Kidney (tissue), 14 donors: ENCODE data around the gene MAD1L1. TPM values are rescaled to one million over a fixed set of nuclear protein-coding genes. Genes with fewer than 3 reads are reported as not detected.
A peak's percentile ranks its signal among the peaks of the same experiment; 100 is the strongest.

Source experiments
- DNase-seq, 5 donors: peaks; one replicate each; pipeline ENCODE4 v3.0.0-alpha.2; 2013 to 2020
- FAIRE-seq: peaks from 2 replicates; lab custom pipeline; 2012; peaks lifted over from hg19 to GRCh38; lab: Jason Lieb, UNC
- H3K27ac ChIP-seq, 2 donors: one replicate each; pipeline ENCODE4 v1.7.0; 2013; ENCODE audit warnings: low read depth in 2 of 2, low read length in 2 of 2, inconsistent platforms in 1 of 2
- H3K27me3 ChIP-seq: one replicate; pipeline ENCODE4 v1.7.1; 2013; ENCODE audit warnings: low read length, inconsistent platforms; ENCODE audit not compliant: control insufficient read depth, insufficient read depth
- H3K36me3 ChIP-seq, 3 donors: one replicate each; pipeline versions ENCODE4 v1.7.0 to v1.7.1; 2013; ENCODE audit warnings: low read length in 3 of 3, control low read depth in 1 of 3, inconsistent platforms in 1 of 3; ENCODE audit not compliant: insufficient read depth in 3 of 3, control insufficient read depth in 2 of 3
- H3K4me1 ChIP-seq, 3 donors: one replicate each; pipeline versions ENCODE4 v1.7.0 to v1.7.1; 2013; ENCODE audit warnings: low read length in 3 of 3, inconsistent platforms in 1 of 3, low read depth in 1 of 3; ENCODE audit not compliant: control insufficient read depth in 2 of 3, insufficient read depth in 2 of 3
- H3K4me3 ChIP-seq, 3 donors: one replicate each; pipeline versions ENCODE4 v1.7.0 to v1.8.1; 2013; ENCODE audit warnings: low read length in 3 of 3, control low read depth in 1 of 3, inconsistent platforms in 1 of 3
- H3K9ac ChIP-seq, 3 donors: one replicate each; pipeline versions ENCODE4 v1.7.0 to v1.7.1; 2013; ENCODE audit warnings: low read length in 3 of 3, control low read depth in 1 of 3, inconsistent platforms in 1 of 3
- H3K9me3 ChIP-seq, 3 donors: one replicate each; pipeline versions ENCODE4 v1.7.0 to v1.7.1; 2013; ENCODE audit warnings: low read length in 3 of 3, control low read depth in 1 of 3, inconsistent platforms in 1 of 3; ENCODE audit not compliant: control insufficient read depth in 2 of 3, insufficient read depth in 1 of 3
- intact Hi-C: fragments of 100-400 bp; cut with DNase I; formaldehyde crosslinking; loops from one replicate; pipeline ENCODE4 v1.11.1; 2022
- polyA plus RNA-seq: library from polyadenylated mRNA; stranded (reverse); fragments of 350-450 nt; fragmentation: Illumina TruSeq; extraction: RNeasy Lipid Tissue Mini Kit (QIAGEN cat#74804); gene quantifications from one replicate; pipeline ENCODE4 v1.2.3, GENCODE V29; 2014; ENCODE audit warnings: low read depth, low replicate concordance; ENCODE audit not compliant: insufficient read depth
- total RNA-seq: library from RNA; stranded (reverse); fragmentation: NEBNext Ultra II Directional; extraction: Animal tissue kit (Norgen Biotek cat#: 25700); gene quantifications from one replicate; pipeline ENCODE4 v1.2.1, GENCODE V29; 2021
- TF ChIP-seq, protein P1 (sequence below): IDR thresholded peaks from 3 replicates; pipeline ENCODE4 v1.5.1; 2012; ENCODE audit warnings: mild to moderate bottlenecking, moderate library complexity, borderline replicate concordance; ENCODE audit not compliant: insufficient read depth; ENCODE audit errors: extremely low read depth
- donor health status: control.
- donor health status: control.
- donor health status: control.
- donor health status: control.
- donor health status: control.
- donor health status: DM: yes; HTN: yes; CAD: no.
- donor health status: Normal renal cell carcinoma (clear cell type).

The MAD1L1 gene
- total and polyA plus RNA-seq, 2 donors from 2014 or later, result 33.2 to 45.2 TPM

GRCh38 chr7:1898628-1899185 is 334.0 kb downstream of the MAD1L1 start:
- Histone ChIP-seq H3K4me3 (no peak overlapping the region), H3K9me3 (no peaks in the 10 kb centered on the region), H3K4me1 (no peaks in the 10 kb centered on the region), H3K9ac (no peak overlapping the region), H3K27ac (no peak overlapping the region), H3K27me3 (no peaks in the 10 kb centered on the region), H3K36me3 (no peaks in the 10 kb centered on the region)
- FAIRE-seq (no peak), DNase-seq (peak in 1 of 5 donors; percentile 69)
- intact Hi-C loops, result no loop called here
- TF ChIP-seq, protein P1, sequence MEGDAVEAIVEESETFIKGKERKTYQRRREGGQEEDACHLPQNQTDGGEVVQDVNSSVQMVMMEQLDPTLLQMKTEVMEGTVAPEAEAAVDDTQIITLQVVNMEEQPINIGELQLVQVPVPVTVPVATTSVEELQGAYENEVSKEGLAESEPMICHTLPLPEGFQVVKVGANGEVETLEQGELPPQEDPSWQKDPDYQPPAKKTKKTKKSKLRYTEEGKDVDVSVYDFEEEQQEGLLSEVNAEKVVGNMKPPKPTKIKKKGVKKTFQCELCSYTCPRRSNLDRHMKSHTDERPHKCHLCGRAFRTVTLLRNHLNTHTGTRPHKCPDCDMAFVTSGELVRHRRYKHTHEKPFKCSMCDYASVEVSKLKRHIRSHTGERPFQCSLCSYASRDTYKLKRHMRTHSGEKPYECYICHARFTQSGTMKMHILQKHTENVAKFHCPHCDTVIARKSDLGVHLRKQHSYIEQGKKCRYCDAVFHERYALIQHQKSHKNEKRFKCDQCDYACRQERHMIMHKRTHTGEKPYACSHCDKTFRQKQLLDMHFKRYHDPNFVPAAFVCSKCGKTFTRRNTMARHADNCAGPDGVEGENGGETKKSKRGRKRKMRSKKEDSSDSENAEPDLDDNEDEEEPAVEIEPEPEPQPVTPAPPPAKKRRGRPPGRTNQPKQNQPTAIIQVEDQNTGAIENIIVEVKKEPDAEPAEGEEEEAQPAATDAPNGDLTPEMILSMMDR, result no peak

DNA sequence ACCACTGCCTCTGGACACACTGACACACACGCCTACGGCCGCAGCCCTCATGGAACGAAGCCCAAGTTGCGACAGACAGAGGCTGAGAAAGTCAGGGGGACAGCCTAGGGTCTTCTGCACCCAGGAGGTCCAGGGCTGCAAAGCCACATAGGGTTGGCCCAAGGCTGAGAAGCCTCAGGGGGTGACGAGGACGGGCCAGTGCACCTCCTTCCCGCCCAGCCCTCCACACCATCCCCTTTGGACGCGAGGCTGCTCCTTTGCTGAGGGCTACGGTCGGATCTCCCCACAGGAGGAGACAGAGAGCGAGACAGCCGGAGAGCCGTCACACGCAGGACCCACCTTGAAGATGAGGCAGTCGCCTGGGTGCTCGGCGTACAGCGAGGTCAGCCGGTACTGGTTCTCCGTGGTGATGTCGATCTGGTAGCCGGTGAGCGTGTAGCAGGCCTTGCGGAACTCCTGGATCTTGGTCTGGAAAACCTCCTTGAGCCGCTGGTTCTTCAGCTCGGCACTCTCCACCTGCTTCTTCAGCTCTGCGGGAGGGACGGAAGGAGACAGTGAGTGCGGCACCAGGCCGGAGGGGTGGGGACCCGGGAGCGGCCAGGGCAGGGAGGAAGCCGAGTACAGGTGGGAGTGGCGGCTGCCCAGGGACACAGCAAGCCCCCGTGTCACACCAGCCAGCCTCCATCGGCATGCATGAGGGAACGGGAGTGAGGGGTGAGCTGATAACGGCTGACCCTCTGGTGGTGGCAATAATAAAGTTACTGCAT is 334.7 kb downstream of the MAD1L1 start:
- H3K27ac ChIP-seq, result no peak overlapping the region
- no peak overlapping the region for H3K4me3 ChIP-seq
- H3K9me3 ChIP-seq, result no peaks in the 10 kb centered on the region
- no peaks in the 10 kb centered on the region for H3K27me3 ChIP-seq
- peak in 1 of 5 donors; percentile 73 for DNase-seq
- H3K36me3 ChIP-seq, result no peaks in the 10 kb centered on the region
- FAIRE-seq, result no peak
- TF ChIP-seq, protein P1, result no peak
- intact Hi-C loops, result no loop called here
- no peak overlapping the region for H3K9ac ChIP-seq
- no peaks in the 10 kb centered on the region for H3K4me1 ChIP-seq

DNA sequence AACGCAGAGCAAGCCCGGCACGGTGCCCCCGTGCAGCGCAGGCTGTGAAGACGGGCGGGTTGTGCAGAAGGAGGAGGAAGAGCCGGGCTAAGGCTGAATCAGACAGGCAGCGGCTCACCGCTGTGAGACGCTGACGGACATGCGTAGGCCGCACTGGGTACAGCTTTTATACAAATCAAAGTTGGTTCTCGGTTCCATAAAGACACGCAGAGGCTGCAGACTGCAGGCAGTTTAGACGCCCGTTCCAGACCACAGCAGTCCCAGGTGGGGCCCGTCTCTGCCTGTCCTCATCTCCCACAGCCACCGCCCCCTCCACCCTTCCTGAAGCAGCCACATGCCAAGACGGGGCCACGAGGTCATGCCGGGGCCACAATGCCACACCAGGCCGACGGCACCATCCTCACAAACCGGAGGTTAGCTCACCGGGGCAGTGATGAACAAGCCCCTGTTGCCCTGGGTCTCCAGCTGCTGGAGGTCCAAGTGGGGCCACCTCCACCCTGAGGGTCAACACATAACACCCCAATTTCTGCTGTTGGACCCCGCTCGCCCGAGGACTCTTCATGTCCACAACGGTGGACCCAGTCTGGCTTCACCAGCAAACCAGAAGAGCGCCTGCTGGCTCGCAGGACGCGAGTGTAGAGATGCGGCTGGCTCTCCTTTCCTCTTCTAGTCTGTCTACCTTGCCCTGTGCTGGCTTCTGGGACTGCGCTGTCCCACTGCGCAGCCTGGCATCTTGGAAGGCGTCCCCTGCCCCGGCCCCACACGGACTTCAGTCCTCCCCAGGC is 335.5 kb downstream of the MAD1L1 start:
- Histone ChIP-seq H3K9me3 (no peaks in the 10 kb centered on the region), H3K4me1 (no peaks in the 10 kb centered on the region), H3K36me3 (no peaks in the 10 kb centered on the region), H3K9ac (no peak overlapping the region), H3K27ac (no peak overlapping the region), H3K4me3 (no peak overlapping the region), H3K27me3 (no peaks in the 10 kb centered on the region)
- intact Hi-C loops, result no loop called here
- TF ChIP-seq, protein P1, result no peak
- peak in 1 of 5 donors; percentile 34 for DNase-seq
- FAIRE-seq, result no peak
